IPS-20b (cell line): ENCODE measurements around the gene KIF16B.

Experiments
- H3K27ac ChIP-seq: one replicate; pipeline ENCODE4 v1.5.1; 2013; ENCODE audit warnings: low read length
- H3K27me3 ChIP-seq: 2 replicates; pipeline ENCODE4 v1.6.1; 2013; ENCODE audit warnings: mild to moderate bottlenecking, low read length, inconsistent platforms; ENCODE audit not compliant: insufficient read depth
- H3K36me3 ChIP-seq: 2 replicates; pipeline ENCODE4 v1.6.1; 2013; ENCODE audit warnings: low read depth, mild to moderate bottlenecking, inconsistent platforms, low read length, moderate library complexity; ENCODE audit not compliant: insufficient read depth
- H3K4me1 ChIP-seq: 2 replicates; pipeline ENCODE4 v1.6.1; 2013; ENCODE audit warnings: mild to moderate bottlenecking, control low read depth, inconsistent platforms, low read length, moderate library complexity; ENCODE audit not compliant: insufficient read depth
- H3K4me3 ChIP-seq: 2 replicates; pipeline ENCODE4 v1.5.1; 2013; ENCODE audit warnings: mild to moderate bottlenecking, low read length, inconsistent platforms
- H3K9ac ChIP-seq: 2 replicates; pipeline ENCODE4 v1.6.1; 2013; ENCODE audit warnings: low read depth, mild to moderate bottlenecking, inconsistent platforms, low read length, moderate library complexity
- H3K9me3 ChIP-seq: 2 replicates; pipeline ENCODE4 v1.6.1; 2013; ENCODE audit warnings: mild to moderate bottlenecking, low read depth, low read length, inconsistent platforms; ENCODE audit not compliant: insufficient read depth

KIF16B gene

DNA sequence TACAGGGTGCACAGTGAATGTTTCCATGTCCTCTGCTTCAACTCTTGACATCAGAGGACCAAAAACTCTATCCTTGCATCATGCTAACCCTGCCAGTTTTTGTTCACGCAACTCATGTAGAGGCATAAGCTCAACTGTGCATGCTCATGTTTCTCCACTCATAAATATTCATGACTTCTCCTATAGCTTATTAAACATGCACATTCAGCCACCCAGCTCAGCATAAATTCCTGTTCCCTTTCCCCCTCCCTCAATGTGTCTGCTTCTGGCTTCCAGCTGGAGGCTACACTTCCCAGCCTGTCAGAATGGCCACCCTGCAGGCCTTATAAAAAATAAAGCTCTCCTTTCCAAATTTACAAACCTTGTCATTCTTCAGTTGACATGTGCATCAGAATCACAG lies 154.6 kb downstream of the KIF16B start:
- Histone ChIP-seq H3K4me3 (no peak overlapping the region), H3K36me3 (no peaks in the 10 kb centered on the region), H3K9ac (no peak overlapping the region)

DNA sequence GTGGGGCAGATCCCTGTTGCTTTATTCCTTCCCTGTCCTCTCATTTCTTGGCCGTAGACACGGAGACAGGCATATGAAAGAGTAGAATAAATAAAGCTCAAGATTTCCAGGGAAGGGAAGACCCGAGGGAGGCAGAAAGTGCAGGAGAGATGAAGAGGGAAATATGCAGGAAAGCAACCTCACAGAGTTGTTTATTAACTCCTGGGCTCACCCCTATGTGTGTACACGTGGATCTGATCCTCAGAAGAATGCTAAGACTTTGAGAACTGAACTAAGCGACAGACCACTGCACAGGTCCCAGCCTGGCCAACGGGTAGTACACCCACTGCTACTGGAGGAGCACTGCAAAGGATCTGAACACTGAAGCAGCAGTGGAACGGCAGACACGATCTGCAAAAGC lies 156.2 kb downstream of the KIF16B start:
- Histone ChIP-seq H3K9ac (no peak overlapping the region), H3K9me3 (no peaks in the 10 kb centered on the region), H3K27ac (no peak overlapping the region), H3K4me3 (no peak overlapping the region), H3K36me3 (no peaks in the 10 kb centered on the region), H3K27me3 (no peaks in the 10 kb centered on the region), H3K4me1 (peaks cover 9% of the 10 kb centered on the region)

More for the DNA sequence above, 154.6 kb downstream of the KIF16B start:
- no peaks in the 10 kb centered on the region for H3K9me3 ChIP-seq
- no peaks in the 10 kb centered on the region for H3K27me3 ChIP-seq
- H3K4me1 ChIP-seq, result peaks cover 13% of the 10 kb centered on the region
- H3K27ac ChIP-seq, result no peak overlapping the region

DNA sequence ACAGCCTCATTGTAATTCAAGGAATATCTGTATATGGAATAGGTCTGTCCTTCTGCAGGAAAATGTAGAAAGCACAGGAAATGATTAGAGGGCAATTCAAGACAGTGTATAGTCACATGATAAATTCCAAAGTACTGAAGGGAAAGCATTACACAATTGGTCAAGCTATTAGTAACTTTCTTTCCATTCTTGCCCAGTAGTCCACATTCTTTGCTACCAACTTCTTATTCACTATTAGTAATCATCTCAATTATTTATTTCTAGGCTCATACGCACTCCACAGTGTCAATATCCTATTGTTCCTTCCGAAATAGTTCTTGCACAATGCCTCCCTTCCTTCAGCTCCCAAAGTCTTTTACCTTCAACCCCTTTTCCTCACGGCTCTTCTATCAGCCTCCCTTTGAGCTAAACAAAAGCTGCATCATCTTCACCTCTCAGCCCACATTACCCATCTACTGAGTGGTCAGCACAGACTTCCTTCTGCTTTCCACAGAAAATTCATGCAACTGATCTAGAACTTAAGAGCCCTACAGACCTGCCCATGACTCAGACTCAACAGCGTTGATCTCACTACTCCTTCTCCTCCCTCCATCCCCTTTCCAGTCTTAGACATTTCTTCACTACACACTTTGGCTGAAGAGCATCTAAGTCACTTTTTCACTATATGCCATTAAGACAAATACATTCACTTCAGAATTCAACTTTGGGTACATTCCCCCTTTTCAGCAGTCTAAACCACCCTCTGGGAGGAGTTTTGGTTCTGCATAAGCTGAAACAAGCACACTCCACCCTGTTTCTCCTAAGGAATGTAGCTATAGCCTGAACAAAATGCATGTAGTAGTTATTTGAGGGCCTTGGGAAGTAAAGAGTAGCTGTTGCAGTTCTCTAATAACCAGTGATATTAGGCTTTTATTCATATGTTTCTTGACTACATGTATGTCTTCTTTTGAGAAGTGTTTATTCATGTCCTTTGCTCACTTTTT lies 157.9 kb downstream of the KIF16B start:
- Histone ChIP-seq H3K9me3 (peaks cover 5% of the 10 kb centered on the region; the same call in 1 of the 2 replicates), H3K36me3 (no peaks in the 10 kb centered on the region)

DNA sequence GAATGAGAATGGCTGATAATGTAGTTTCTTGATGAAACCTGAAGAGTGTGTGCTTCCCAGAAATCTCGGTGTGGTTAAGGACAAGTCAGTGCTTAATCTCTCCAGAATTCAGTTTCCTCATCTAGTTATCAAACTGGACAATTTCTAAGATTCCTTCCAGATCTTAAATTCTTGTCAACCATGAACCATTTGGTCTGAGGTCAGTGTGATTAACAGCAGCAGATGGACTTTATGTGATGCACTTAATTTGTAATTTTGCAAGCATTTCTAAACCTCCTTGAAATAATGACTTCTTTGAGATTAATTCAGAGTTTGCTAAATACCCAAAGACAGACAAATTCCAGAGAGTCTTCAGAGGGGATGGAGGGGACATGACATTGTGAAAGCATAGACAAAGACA lies 160.3 kb downstream of the KIF16B start:
- H3K27ac ChIP-seq, result no peak overlapping the region
- H3K4me1 ChIP-seq, result no peaks in the 10 kb centered on the region
- no peaks in the 10 kb centered on the region for H3K36me3 ChIP-seq
- H3K27me3 ChIP-seq, result no peaks in the 10 kb centered on the region
- no peak overlapping the region for H3K4me3 ChIP-seq
- H3K9me3 ChIP-seq, result peaks cover 5% of the 10 kb centered on the region; the same call in 1 of the 2 replicates
- no peak overlapping the region for H3K9ac ChIP-seq

More for the DNA sequence above, 157.9 kb downstream of the KIF16B start:
- Histone ChIP-seq H3K9ac (no peak overlapping the region), H3K27me3 (no peaks in the 10 kb centered on the region), H3K27ac (no peak overlapping the region), H3K4me3 (no peak overlapping the region), H3K4me1 (no peaks in the 10 kb centered on the region; the same call in 1 of the 2 replicates)

DNA sequence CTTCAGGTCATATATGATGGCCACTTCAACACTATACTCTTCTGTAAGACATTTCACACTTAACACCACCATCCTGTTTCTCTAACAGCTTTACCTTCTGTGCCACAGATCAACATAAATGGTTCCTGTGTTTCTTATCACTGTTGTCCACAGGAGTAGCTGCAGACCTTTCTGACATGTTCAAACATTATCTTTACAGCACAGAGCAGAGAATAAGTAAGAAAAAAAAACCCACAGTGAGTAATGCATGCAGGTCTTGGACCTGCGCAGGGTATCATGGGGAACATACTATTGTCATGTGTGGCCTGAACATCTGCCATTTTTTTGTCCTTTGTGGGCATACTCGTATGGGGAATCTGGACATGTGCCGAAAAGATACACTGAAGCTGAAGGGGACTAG lies 161.9 kb downstream of the KIF16B start:
- H3K9me3 ChIP-seq, result peaks cover 5% of the 10 kb centered on the region; the same call in 1 of the 2 replicates
- no peaks in the 10 kb centered on the region for H3K36me3 ChIP-seq
- no peak overlapping the region for H3K27ac ChIP-seq
- no peak overlapping the region for H3K4me3 ChIP-seq
- no peak overlapping the region for H3K9ac ChIP-seq
- no peaks in the 10 kb centered on the region for H3K27me3 ChIP-seq
- H3K4me1 ChIP-seq, result no peaks in the 10 kb centered on the region

DNA sequence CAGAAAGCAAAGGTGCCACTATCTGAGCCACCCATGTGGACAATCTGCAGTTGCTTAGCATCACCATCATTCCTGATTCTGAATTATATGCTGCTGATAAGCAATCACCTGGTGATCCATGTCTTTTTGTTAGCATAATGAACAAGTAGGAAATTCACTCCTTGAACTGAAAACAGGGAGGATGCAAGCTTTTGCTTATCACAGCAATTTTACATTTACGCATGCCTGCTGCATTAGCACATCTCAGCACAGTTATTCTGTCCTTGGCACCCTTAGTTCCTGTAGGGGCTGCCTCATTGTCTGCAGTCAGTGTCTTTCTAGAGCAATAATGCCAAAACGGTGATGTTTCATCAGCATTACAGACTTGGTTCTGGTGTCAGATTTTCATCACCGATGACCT lies 162.6 kb downstream of the KIF16B start:
- Histone ChIP-seq H3K4me3 (no peak overlapping the region), H3K4me1 (no peaks in the 10 kb centered on the region), H3K27ac (no peak overlapping the region), H3K9ac (no peak overlapping the region), H3K9me3 (peaks cover 5% of the 10 kb centered on the region; the same call in 1 of the 2 replicates), H3K36me3 (no peaks in the 10 kb centered on the region), H3K27me3 (no peaks in the 10 kb centered on the region)

DNA sequence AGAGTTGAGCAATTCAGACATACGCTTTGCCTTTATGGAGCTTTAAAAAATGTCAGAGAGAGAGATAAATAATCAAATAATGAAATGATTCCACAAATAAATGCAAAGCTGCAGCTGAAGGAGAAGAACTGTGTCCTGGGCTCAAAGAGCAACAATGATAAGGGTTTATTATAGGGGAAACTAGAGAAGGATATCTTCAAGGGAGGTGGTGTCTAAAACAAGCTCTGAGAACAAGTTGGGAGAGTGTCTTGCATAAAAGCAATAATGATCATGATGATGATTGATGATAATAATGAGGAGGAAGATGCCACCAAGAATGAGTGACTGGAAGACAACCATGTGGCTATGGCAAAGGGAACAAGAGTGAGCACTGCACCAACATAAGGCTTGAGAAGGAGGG lies 164.3 kb downstream of the KIF16B start:
- no peak overlapping the region for H3K9ac ChIP-seq
- no peaks in the 10 kb centered on the region for H3K36me3 ChIP-seq
- H3K4me3 ChIP-seq, result no peak overlapping the region
- H3K27ac ChIP-seq, result no peak overlapping the region
- H3K27me3 ChIP-seq, result no peaks in the 10 kb centered on the region
- H3K9me3 ChIP-seq, result peaks cover 5% of the 10 kb centered on the region; the same call in 1 of the 2 replicates
- H3K4me1 ChIP-seq, result no peaks in the 10 kb centered on the region

DNA sequence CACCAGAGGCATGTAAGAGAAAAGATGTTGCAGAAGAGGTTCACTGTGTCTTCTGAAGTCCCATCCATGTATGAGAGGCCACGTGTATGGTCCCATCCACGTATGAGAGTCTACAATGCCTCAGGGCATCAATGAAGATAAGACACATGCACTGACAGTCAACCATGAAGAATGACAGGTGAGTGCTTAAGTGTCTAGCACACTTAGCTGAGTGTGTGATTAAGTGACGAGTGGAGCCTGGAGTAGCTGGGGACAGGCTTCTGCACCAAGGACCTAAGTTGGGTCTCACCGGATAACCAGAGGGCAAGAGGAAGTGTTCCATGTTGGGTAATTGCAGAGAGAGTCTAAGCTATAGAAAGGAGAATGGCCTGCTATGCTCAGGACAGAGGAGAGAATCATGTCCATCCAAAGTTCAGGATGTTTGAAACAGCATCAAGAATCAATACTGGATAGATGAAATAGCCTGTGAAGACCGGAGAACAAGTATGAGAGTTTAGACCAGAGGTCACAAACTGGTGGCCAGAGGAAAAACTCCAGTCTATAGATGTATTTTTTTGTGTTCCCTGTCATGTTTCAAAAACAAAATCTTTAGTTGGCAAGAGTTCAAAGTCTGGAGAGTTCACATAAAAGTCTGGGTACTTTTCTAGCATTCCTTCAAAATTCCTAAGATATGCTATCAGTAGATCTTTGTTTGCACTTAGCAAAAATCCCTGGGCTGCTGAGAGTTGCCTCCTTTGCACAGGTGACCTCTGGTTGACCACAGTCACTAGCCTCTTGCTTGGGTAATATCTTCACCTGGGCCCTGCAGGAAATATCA lies 165.8 kb downstream of the KIF16B start:
- H3K9me3 ChIP-seq, result peaks cover 5% of the 10 kb centered on the region; the same call in 1 of the 2 replicates
- H3K36me3 ChIP-seq, result no peaks in the 10 kb centered on the region
- H3K27ac ChIP-seq, result no peak overlapping the region
- H3K9ac ChIP-seq, result no peak overlapping the region
- no peaks in the 10 kb centered on the region for H3K4me1 ChIP-seq
- no peaks in the 10 kb centered on the region for H3K27me3 ChIP-seq
- H3K4me3 ChIP-seq, result no peak overlapping the region

DNA sequence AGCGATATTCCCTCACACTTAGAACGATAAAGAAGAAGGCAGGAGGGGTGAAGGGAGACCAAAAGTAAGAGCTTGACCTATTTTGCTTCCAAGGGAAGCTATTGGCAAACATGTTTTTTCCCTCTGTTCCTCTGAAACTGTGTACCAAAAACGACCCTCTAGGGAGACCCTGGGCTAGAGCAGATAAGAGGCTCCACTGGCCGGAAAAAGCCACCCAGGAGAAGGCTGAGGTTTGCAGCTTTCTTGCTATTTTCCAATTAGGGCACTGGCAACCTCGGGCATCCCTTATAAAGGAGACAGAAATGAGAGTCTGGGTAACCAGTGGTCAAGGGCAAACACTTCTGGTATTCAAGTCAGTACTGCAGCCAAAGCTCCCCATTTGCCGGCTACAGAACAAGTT lies 168.0 kb downstream of the KIF16B start:
- Histone ChIP-seq H3K9me3 (no peaks in the 10 kb centered on the region), H3K4me1 (no peaks in the 10 kb centered on the region), H3K36me3 (no peaks in the 10 kb centered on the region), H3K27ac (no peak overlapping the region), H3K4me3 (no peak overlapping the region), H3K9ac (no peak overlapping the region), H3K27me3 (no peaks in the 10 kb centered on the region)

DNA sequence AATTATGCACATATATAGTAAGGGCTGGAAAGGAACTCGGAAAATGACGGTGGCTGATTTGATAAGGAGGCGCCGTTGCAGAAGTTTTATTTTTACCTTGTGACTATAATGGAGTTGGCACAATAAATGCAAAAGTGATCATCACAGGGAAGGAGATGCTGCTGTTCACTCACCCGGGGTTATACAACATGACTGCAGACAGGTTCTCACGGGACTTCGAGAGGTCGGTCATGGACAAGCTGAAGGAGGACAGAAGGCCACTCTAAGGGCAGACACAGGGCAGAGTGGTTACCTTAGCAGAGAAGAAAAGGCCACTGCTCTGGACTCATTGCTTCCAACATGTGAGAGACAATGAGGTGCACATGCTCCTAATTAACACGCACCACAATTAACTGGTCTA lies 168.6 kb downstream of the KIF16B start:
- Histone ChIP-seq H3K27me3 (no peaks in the 10 kb centered on the region), H3K9ac (no peak overlapping the region), H3K27ac (no peak overlapping the region), H3K9me3 (no peaks in the 10 kb centered on the region), H3K4me1 (no peaks in the 10 kb centered on the region), H3K36me3 (no peaks in the 10 kb centered on the region), H3K4me3 (no peak overlapping the region)

DNA sequence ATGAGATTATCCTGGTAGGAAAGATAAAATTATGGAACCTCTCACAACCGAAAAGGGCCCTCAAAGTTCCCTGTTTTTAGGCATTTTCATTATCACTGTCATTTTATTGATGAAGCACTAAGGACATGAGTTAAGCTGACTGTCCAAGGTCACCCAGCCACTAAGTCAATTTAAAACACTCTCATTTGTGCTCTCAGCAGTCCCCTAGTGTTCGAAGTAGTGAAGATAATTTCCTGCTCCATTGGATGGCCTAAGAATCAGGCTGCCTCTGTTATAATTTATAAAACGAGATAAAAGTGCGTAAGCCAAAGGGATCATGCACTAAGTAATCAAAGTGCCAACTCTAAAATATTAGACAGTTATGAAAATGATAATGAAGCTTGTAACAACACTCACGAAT lies 169.1 kb downstream of the KIF16B start:
- Histone ChIP-seq H3K27ac (no peak overlapping the region), H3K4me3 (no peak overlapping the region), H3K9ac (no peak overlapping the region), H3K4me1 (no peaks in the 10 kb centered on the region), H3K9me3 (no peaks in the 10 kb centered on the region), H3K27me3 (no peaks in the 10 kb centered on the region), H3K36me3 (no peaks in the 10 kb centered on the region)
